HG03565 (cell line): Measurements from ENCODE around the gene KIAA1328.
"Not testable (repeated sequence)": the region's sequence is repeated elsewhere in the genome, so short reads cannot be mapped to it uniquely, and the experiment has no call there.

Experiments
- ATAC-seq: cut with Tn5 transposase; IDR thresholded peaks from one replicate; pipeline ENCODE4 v1.9.1; 2021; ENCODE audit warnings: mild to moderate bottlenecking, moderate library complexity; ENCODE audit not compliant: unreplicated experiment

The KIAA1328 gene

GRCh38 chr18:36821681-36822080, 7.2 kb upstream of the KIAA1328 start:
- ATAC-seq: no peak

- ATAC-seq: no peak
Observed at GRCh38 chr18:36825526-36825925, 3.4 kb upstream of the KIAA1328 start.

GRCh38 chr18:36826556-36826955, 2.4 kb upstream of the KIAA1328 start:
- no peak for ATAC-seq

GRCh38 chr18:36828157-36828629, 734 bp upstream of the KIAA1328 start:
- ATAC-seq: no peak

DNA sequence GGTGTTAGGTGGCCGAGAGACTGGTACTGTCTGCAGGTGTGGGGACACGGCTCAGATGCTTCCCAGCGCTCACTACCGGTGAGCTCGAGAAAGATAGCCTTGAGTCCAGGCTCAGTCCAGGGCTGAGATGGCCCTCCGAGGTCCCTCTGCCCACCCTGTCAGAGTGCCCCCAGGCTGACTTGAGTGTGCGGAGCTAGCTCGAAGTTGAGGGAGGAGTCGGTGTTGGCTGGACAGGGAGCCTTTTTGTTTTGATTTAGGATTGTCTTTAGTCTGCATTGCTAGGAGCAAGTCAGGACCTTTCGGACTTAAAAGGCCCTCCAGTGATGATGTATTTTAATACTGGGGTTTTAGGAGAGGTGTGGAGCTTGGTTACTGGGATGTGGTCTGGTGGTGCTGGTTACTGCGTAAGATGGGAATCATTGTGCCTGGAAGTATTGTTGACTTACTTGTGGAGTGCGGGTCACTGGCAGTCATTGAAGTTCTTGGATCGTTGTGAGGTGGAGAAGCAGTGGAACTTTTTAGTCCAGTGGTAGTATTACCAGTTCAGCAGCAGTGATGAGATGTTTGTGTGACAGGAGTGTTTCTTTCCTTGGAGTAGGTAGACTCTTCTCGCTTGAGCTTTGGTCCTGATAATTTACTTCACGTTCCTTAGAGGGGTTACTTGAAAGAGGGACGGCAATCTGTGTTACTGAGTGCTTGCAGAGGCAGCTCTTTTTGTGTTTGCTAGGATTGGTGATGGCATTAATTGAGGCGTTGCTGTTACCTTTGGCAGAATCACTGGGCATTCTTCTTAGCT, 633 bp downstream of the KIAA1328 start:
- ATAC-seq: no peak

DNA sequence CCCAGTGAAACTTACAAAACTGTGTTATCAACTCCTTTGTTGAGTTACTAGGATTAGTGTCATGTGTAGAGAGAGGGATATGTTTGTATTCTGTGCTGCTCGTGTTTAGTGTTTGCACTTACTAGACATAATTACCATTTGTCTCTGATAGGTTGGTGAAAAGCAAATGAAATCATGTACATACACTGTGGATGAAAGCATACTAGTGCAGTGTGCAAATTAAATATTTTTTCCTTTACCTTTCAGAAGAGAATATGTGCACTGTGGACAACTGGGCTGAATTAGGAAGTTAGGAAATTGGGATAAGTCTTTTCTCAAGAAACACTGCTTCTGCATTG, 1.2 kb downstream of the KIAA1328 start:
- no peak for ATAC-seq

DNA sequence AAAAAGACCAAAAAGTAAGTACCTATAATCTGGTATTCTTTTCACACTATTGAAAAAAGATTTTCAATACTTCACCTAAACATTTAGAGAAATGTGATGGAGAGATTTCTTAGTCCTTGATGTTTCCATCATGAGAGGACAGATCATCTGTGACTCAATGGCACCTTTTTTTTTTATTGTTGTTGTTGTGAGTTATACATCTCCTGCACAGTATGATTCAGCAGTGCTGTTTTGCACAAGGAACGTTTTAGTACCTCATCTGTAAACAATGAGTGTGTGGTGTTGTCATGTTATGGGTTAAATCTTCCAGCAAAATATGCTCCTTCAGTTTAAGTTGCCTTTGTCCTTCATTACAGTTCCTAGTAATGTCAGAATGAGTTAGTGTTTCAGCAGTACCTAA, 2.2 kb downstream of the KIAA1328 start:
- no peak for ATAC-seq

DNA sequence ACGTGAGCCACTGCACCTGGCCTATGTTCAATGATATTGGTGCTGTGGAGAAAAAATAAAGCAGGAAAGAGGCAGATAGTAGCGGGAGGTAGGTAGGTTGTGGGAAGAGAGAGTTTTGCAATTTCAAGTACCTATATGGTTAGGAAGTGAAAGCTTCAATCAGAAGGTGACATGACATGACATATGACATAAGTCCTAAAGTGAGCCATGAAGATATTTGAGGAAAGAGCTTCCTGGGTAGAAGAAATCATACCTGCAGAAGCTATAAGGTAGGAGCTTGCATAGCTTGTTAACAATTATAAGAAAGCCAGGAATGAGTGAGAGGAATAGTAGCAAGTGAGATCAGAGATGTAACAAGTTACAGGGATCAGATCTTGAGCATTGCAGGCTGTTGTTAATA, 4.2 kb downstream of the KIAA1328 start:
- no peak for ATAC-seq

DNA sequence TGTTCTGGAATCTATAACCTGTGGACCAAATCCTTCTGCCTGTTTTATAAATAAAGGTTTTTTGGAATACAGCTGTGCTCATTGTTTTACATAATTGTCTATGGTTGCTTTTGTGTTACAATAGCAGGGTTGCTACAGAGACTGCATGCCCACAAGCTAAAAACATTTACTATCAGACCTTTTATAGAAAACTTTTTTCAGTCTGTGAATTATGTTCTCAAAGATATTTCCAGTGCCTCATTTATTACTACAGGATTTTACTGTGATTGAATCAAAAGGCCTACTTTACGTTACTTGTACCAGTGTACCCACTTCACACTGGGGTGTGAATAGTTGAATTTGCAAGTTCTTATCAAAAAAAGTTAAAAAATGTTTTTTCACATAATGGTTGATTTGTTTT, 7.0 kb downstream of the KIAA1328 start:
- ATAC-seq: no peak

DNA sequence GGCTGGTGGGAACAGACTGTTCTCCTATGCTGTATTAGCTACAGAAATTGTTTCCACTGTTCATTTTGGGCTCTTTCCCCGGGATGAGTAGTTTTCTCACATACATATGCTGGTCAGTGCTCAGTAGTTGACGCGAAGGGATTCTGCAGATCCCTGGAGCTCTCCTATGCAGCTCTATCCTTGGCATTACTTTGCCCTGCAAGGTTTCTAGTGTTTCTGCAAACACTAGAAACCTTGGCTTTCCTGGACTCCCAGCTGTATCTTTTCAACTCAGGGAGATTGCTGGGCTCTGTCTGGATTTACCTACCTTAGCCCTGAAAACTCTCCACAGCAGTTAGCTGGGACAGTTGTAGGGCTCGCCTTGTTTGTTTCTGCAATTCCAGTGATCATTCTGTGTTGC, 10.9 kb downstream of the KIAA1328 start:
- ATAC-seq: no peak

DNA sequence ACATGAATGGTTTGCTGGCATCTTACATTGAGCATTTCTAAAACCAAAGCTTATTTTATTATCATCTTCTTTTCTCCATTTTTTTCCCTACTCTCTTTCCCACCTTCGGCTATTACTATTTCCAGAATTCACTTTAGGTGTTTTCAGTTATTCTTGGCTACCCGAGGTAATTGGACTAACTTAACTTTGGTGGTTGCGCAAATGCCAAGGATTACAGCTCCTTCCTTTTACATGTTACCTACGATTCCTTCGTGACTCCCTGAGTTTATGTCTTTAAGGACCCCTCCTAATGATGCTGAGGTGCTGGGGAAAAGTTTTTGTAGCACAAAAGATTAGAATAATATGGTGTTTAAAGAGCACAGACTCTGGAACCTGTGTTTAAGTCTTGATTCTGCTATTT, 14.3 kb downstream of the KIAA1328 start:
- no peak for ATAC-seq

DNA sequence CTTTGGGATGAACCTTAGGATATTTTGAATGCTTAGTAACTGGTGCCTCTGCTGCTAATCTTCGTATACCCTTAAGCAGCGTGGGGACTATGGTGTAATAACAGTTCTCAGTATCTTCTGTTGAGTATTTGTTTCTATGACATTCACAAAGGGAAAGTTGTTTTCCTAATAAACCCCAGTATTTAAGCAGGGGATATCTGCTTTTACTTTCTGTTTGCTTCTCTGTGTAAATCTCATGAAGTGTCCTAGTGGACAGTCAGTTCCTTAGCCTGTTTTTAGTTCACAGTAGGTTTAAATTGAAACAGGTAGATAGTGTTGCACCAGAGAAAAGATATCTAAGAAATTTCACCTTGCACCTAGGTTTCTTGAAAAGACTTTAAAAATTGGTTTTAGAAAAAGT, 14.9 kb downstream of the KIAA1328 start:
- no peak for ATAC-seq

DNA sequence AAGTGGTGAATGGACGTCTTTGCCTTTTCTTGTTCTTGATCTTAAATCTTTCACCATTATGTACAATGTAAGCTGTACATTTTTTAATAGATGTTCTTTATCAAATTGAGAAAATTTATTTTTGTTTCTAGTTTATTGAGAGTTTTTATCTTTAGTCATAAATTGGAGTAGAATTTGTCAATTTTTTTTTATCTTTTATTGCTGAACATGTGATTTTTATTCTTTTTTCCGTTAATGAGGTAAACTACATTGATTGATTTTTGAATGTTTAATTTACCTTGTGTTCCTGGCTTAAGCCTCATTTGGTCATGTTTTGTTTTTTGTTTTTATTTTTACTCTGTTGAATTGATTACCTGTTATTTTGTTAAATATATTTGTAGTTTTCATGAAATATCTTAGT, 19.7 kb downstream of the KIAA1328 start:
- ATAC-seq: no peak

- no peak for ATAC-seq
Observed at GRCh38 chr18:36849288-36850006, 20.5 kb downstream of the KIAA1328 start.

- ATAC-seq: no peak
Observed at GRCh38 chr18:36850527-36851201, 21.7 kb downstream of the KIAA1328 start.

GRCh38 chr18:36851202-36851590, 22.3 kb downstream of the KIAA1328 start:
- ATAC-seq: no peak

DNA sequence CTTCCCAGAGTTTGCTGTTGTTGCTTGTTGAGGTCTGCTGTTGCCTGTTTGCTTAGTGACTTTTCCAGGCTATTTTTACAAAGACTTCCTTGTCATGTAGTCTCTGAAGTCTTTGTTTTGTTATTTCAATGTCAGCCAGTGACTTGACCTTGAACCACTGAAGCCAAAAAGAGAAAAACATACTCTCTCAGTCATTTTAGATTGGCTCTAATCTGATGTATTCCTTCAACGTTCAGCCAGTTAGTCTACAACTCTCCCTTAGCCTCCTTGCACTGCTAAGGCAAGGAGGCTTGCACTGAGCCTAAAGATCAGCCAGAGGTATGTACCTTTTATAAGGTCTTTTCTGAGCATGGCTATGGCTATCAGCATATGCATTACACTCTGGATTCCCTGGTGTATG, 27.9 kb downstream of the KIAA1328 start:
- no peak for ATAC-seq

GRCh38 chr18:36862182-36862581, 33.3 kb downstream of the KIAA1328 start:
- no peak for ATAC-seq

- ATAC-seq: no peak
Observed at GRCh38 chr18:36867056-36867455, 38.1 kb downstream of the KIAA1328 start.

DNA sequence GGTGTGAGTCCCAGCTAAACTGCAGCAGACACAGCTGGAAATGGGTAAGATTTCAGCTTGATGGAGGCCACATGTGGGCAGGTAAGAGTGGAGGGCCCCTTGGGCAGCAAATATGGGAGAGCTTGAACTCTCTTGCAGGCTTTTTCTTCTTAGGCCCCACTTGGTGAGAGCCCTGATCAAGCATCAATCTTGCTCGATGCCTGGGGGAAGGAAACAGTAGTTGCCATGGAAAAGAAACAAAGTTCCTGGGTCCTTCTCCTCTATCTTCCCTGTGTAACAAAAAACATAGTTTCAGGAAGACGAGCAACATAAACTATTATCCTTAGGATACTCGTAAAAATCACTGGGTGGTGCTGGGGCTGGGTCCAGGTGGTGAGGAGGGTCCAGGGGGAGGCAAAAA, 42.9 kb downstream of the KIAA1328 start:
- ATAC-seq: no peak

- no peak for ATAC-seq
Observed at GRCh38 chr18:36872329-36872728, 43.4 kb downstream of the KIAA1328 start.

GRCh38 chr18:36873826-36874225, 44.9 kb downstream of the KIAA1328 start:
- not testable (repeated sequence) for ATAC-seq
